Upper lobe of left lung (tissue), 6 donors: ENCODE data around the gene IL13. TPM values are rescaled to one million over a fixed set of nuclear protein-coding genes. Genes with fewer than 3 reads are reported as not detected.

Experiments
- ATAC-seq, 2 donors: fragments of 200-7000 bp; cut with Tn5 transposase; one replicate each; pipeline ENCODE4 v1.9.1; 2022; ENCODE audit warnings: mild to moderate bottlenecking in 2 of 2, moderate library complexity in 2 of 2; ENCODE audit not compliant: low FRiP score in 2 of 2
- DNase-seq, 2 donors: peaks; one replicate each; pipeline ENCODE4 v3.0.0-alpha.2; 2019 to 2020
- H3K27ac ChIP-seq, 4 donors: fragments of 200-600 bp; sonication (generic); one replicate each; pipeline ENCODE4 v1.5.1; 2016 to 2019
- H3K27me3 ChIP-seq, 4 donors: fragments of 200-600 bp; sonication (generic); one replicate each; pipeline ENCODE4 v1.5.1; 2017 to 2019
- H3K36me3 ChIP-seq, 4 donors: fragments of 200-600 bp; sonication (generic); one replicate each; pipeline ENCODE4 v1.5.1; 2016 to 2019
- H3K4me1 ChIP-seq, 4 donors: fragments of 200-600 bp; sonication (generic); one replicate each; pipeline ENCODE4 v1.5.1; 2018 to 2019
- H3K4me3 ChIP-seq, 4 donors: fragments of 200-600 bp; sonication (generic); one replicate each; pipeline ENCODE4 v1.5.1; 2017 to 2019; ENCODE audit warnings: mild to moderate bottlenecking in 2 of 4, moderate library complexity in 1 of 4
- H3K9me3 ChIP-seq, 4 donors: fragments of 200-600 bp; sonication (generic); one replicate each; pipeline ENCODE4 v1.5.1; 2018 to 2019
- EP300 ChIP-seq, 4 donors: sonication (generic); formaldehyde crosslinking; IDR thresholded peaks; one replicate each; pipeline ENCODE4 v1.5.1; 2017; ENCODE audit warnings: antibody characterized with exemption in 4 of 4, control low read depth in 2 of 4
- POLR2A ChIP-seq, 4 donors: fragments of 450-650 bp; IDR thresholded peaks; one replicate each; pipeline ENCODE4 v1.5.1; 2016 to 2017; ENCODE audit warnings: antibody characterized with exemption in 4 of 4, mild to moderate bottlenecking in 2 of 4
- POLR2AphosphoS5 ChIP-seq, 2 donors: sonication (generic); formaldehyde crosslinking; IDR thresholded peaks; one replicate each; pipeline ENCODE4 v1.5.1; 2017; ENCODE audit warnings: antibody characterized with exemption in 2 of 2
- WGBS, 2 donors: methylation state at CpG; one replicate each; pipeline ENCODE4 v1.1.5; 2017 to 2018; 5-methylcytosine and 5-hydroxymethylcytosine counted together
- total RNA-seq, 6 donors: library from RNA; depleted of rRNA in 4 of 6; stranded (reverse); fragments of >200 nt in 4 of 6; gene quantifications; one replicate each; pipeline versions ENCODE4 v1.1.0 to v1.2.1, GENCODE V29; 2016 to 2021
- TF ChIP-seq, protein P1 (sequence below), 6 experiments: fragments of 450-650 bp in 4 of 6; fragments of 200-600 bp in 2 of 6; sonication (generic) in 2 of 6; IDR thresholded peaks; one replicate each; pipeline ENCODE4 v1.5.1; 2016 to 2019; ENCODE audit warnings: antibody characterized with exemption in 6 of 6
- donor health status: DM: no; HTN: no; CAD: no; lungs with moderate emphysema.
- donor health status: DM: no; HTN: yes; CAD: no; lungs with severe emphysema.

The IL13 gene
- total RNA-seq, 6 donors from 2014 or later = 0.49 to 1.0 TPM; not detected in 4

DNA sequence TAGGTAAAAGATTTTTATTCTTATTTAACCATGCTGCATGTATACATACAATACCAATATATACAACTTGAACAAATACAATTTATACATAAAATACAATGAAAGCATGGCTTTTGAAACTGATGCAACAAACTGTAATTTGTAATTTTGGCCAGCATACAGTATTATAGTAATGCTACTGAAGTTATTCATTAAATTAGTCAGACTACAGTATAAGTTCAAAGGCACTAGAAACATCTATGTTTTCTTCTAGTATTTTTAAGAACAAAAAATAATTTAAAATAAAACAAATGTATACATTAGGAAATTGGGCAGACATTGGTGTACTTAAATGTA lies 34.6 kb downstream of the IL13 start:
- DNase-seq (no peak), ATAC-seq (no peak)
- Histone ChIP-seq H3K4me1 (peaks cover 0 to 6% (median 0%) of the 10 kb centered on the region in 4 donors), H3K27me3 (no peaks in the 10 kb centered on the region), H3K9me3 (no peaks in the 10 kb centered on the region), H3K4me3 (no peak overlapping the region), H3K36me3 (peaks cover 0 to 8% (median 0%) of the 10 kb centered on the region in 4 donors), H3K27ac (no peak overlapping the region)
- TF ChIP-seq POLR2AphosphoS5 (IDR thresholded peaks at IDR 0.05) (no peak), POLR2A (IDR thresholded peaks at IDR 0.05) (no peak)
- TF ChIP-seq, protein P1, sequence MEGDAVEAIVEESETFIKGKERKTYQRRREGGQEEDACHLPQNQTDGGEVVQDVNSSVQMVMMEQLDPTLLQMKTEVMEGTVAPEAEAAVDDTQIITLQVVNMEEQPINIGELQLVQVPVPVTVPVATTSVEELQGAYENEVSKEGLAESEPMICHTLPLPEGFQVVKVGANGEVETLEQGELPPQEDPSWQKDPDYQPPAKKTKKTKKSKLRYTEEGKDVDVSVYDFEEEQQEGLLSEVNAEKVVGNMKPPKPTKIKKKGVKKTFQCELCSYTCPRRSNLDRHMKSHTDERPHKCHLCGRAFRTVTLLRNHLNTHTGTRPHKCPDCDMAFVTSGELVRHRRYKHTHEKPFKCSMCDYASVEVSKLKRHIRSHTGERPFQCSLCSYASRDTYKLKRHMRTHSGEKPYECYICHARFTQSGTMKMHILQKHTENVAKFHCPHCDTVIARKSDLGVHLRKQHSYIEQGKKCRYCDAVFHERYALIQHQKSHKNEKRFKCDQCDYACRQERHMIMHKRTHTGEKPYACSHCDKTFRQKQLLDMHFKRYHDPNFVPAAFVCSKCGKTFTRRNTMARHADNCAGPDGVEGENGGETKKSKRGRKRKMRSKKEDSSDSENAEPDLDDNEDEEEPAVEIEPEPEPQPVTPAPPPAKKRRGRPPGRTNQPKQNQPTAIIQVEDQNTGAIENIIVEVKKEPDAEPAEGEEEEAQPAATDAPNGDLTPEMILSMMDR (IDR thresholded peaks at IDR 0.05) = no peak

DNA sequence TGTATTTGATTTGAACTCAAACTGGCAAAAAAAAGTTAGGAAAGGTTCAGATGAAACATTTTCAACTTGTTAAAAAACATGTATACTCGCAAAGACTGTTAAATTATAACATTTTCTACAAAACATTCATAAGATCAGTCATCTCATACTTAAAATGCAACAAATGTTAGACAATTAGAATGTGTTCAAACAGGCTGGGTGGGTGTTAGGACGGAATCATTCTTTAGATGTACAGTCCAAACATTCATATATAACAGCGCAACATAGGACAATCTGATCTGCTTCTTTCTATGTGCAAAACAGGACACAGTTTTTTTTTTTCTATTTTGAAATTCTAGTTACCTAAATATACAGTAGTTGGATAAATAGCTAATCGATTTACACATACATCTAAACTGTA lies 38.0 kb downstream of the IL13 start:
- H3K9me3 ChIP-seq = no peaks in the 10 kb centered on the region
- ATAC-seq (no peak), DNase-seq (no peak)
- H3K4me1 ChIP-seq = no peaks in the 10 kb centered on the region
- H3K4me3 ChIP-seq = no peak overlapping the region
- H3K27me3 ChIP-seq = no peaks in the 10 kb centered on the region
- 91 to 92% methylated on average over 4 of the region's 4 CpGs for WGBS, 2 donors
- peaks cover 0 to 28% (median 3%) of the 10 kb centered on the region in 4 donors for H3K36me3 ChIP-seq
- TF ChIP-seq EP300 (IDR thresholded peaks at IDR 0.05) (no peak), POLR2A (IDR thresholded peaks at IDR 0.05) (no peak), POLR2AphosphoS5 (IDR thresholded peaks at IDR 0.05) (no peak)
- TF ChIP-seq, protein P1 (IDR thresholded peaks at IDR 0.05) = no peak
- H3K27ac ChIP-seq = no peak overlapping the region

DNA sequence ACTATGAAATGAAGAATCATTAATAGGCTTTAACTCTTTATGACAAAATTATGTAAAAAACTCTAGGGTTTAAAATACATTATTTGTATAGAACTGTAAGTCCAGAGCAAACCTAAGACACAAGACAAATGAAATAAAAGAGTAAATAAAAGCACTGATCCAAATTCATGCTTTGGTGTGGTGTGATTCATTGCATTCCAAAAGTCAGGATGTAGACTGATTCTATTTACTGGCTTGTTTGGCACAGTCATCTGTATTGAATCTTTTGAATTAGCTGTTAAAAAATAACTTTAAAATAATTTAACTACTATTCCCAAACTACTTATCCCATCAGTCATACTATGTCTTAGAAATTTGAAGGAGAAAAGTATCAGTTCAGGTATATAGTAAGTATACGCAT lies 46.9 kb downstream of the IL13 start:
- H3K27me3 ChIP-seq = no peaks in the 10 kb centered on the region
- WGBS, 2 donors = 100% methylated on average over 1 of the region's 1 CpG
- no peak overlapping the region for H3K27ac ChIP-seq
- H3K36me3 ChIP-seq = peaks cover 0 to 29% (median 4%) of the 10 kb centered on the region in 4 donors
- H3K9me3 ChIP-seq = no peaks in the 10 kb centered on the region
- ATAC-seq = no peak
- no peak overlapping the region for H3K4me3 ChIP-seq
- DNase-seq = no peak
- no peak for TF ChIP-seq EP300 (IDR thresholded peaks at IDR 0.05)
- TF ChIP-seq, protein P1 (IDR thresholded peaks at IDR 0.05) = no peak
- TF ChIP-seq POLR2AphosphoS5 (IDR thresholded peaks at IDR 0.05) = no peak
- TF ChIP-seq POLR2A (IDR thresholded peaks at IDR 0.05) = no peak
- no peaks in the 10 kb centered on the region for H3K4me1 ChIP-seq

GRCh38 chr5:132708645-132709044 lies 50.7 kb downstream of the IL13 start:
- no peaks in the 10 kb centered on the region for H3K36me3 ChIP-seq
- no peaks in the 10 kb centered on the region for H3K4me1 ChIP-seq
- DNase-seq = no peak
- no peaks in the 10 kb centered on the region for H3K9me3 ChIP-seq
- TF ChIP-seq EP300 (IDR thresholded peaks at IDR 0.05) (no peak), POLR2A (IDR thresholded peaks at IDR 0.05) (no peak), POLR2AphosphoS5 (IDR thresholded peaks at IDR 0.05) (no peak)
- TF ChIP-seq, protein P1 (IDR thresholded peaks at IDR 0.05) = no peak
- no peaks in the 10 kb centered on the region for H3K27me3 ChIP-seq
- no peak overlapping the region for H3K27ac ChIP-seq
- no peak overlapping the region for H3K4me3 ChIP-seq
- ATAC-seq = no peak

Other genes starting within 250 kb of the IL13 start
- gene IRF1, start 167.4 kb upstream of the IL13 start, total RNA-seq = 10 to 100 TPM; 42.1 to 94.3 (median 79.3) TPM
- 1 to 10 TPM in 1 of 6 donors, not detected in 5; 1.2 TPM for gene IL5, start 114.7 kb upstream of the IL13 start, total RNA-seq
- 100 to 1,000 TPM in 1 of 6 donors, 10 to 100 TPM in 5; 26.2 to 105 (median 33.3) TPM for gene RAD50, start 101.2 kb upstream of the IL13 start, total RNA-seq
- gene IL4, start 15.8 kb downstream of the IL13 start, total RNA-seq = not detected
- gene KIF3A, start 79.4 kb downstream of the IL13 start, total RNA-seq = 10 to 100 TPM; 10.3 to 22.3 (median 17.0) TPM
- gene CCNI2, start 89.3 kb downstream of the IL13 start, total RNA-seq = under 1 TPM in 5 of 6 donors, not detected in 1; 0.26 to 0.84 (median 0.46) TPM
- 10 to 100 TPM; 26.3 to 41.5 (median 31.5) TPM for gene SEPTIN8, start 119.1 kb downstream of the IL13 start, total RNA-seq
- 1 to 10 TPM in 1 of 6 donors, under 1 TPM in 4, not detected in 1; 0.30 to 1.0 (median 0.55) TPM for gene SOWAHA, start 155.1 kb downstream of the IL13 start, total RNA-seq
- gene SHROOM1, start 172.5 kb downstream of the IL13 start, total RNA-seq = 10 to 100 TPM in 5 of 6 donors, 1 to 10 TPM in 1; 7.7 to 27.6 (median 20.0) TPM
- 1 to 10 TPM in 2 of 6 donors, under 1 TPM in 2, not detected in 2; 0.23 to 1.1 (median 0.66) TPM for gene GDF9, start 208.3 kb downstream of the IL13 start, total RNA-seq
- 100 to 1,000 TPM in 3 of 6 donors, 10 to 100 TPM in 3; 44.6 to 327 (median 103) TPM for gene UQCRQ, start 208.5 kb downstream of the IL13 start, total RNA-seq
- 1 to 10 TPM in 3 of 6 donors, under 1 TPM in 3; 0.61 to 2.2 (median 0.89) TPM for gene LEAP2, start 215.5 kb downstream of the IL13 start, total RNA-seq